ENCODE results near the gene HS6ST2. TPM values are rescaled to one million over a fixed set of nuclear protein-coding genes. Genes with fewer than 3 reads are reported as not detected.

The HS6ST2 gene
- total RNA-seq, 4 donors from 2014 or later, result 0.22 to 0.34 (median 0.33) TPM; not detected in 1

DNA sequence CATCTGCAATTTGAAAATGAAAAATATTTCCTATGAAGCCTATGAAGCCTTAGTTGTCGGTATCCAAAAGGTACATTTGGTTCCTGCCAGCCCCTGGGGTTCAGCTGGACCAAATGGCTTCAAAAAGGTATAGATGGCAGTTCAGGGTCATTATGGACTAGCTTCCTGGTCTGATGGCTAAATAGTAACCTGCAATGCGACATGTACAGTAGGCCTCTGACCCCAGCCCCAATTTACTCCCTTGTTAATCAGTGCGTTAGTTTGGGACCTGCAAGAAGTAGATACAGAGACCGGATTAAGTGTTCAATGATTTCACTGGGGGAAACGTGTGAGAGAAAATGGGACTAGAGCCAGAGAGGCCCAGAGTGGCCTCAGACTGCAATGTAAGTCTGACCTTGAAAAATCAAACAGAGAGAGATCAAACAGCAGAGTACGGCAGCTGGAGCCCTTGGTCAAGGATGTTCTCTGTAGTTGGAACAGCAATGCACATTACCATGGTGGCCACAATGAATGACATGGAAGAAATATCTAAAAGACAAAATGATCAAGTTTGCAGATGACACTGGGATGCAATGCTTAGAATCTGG is 354.6 kb downstream of the HS6ST2 start:
- TF ChIP-seq, protein P1, sequence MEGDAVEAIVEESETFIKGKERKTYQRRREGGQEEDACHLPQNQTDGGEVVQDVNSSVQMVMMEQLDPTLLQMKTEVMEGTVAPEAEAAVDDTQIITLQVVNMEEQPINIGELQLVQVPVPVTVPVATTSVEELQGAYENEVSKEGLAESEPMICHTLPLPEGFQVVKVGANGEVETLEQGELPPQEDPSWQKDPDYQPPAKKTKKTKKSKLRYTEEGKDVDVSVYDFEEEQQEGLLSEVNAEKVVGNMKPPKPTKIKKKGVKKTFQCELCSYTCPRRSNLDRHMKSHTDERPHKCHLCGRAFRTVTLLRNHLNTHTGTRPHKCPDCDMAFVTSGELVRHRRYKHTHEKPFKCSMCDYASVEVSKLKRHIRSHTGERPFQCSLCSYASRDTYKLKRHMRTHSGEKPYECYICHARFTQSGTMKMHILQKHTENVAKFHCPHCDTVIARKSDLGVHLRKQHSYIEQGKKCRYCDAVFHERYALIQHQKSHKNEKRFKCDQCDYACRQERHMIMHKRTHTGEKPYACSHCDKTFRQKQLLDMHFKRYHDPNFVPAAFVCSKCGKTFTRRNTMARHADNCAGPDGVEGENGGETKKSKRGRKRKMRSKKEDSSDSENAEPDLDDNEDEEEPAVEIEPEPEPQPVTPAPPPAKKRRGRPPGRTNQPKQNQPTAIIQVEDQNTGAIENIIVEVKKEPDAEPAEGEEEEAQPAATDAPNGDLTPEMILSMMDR (IDR thresholded peaks at IDR 0.05; ENCODE audit: low read depth), result no peak

DNA sequence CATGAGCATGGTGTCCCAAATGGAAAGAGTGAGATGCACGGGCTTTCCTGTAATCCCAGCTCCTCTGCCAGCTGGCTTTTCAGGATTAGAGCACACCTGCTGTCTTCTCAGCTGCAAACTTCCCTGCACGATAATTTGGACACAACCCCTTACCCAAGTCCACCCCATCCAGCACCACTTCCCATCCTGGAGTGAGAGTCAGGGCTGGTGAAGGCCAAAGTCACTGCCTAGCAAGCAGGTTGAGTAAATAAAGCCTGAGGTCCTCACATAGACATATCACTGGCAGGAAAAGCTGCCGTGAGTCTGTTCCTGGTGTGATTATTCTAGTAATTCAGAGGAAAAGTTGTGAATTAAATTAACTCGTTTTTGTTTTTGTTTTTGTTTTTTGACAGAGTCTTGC is 355.7 kb downstream of the HS6ST2 start:
- TF ChIP-seq, protein P1 (IDR thresholded peaks at IDR 0.05; ENCODE audit: low read depth), result no peak

DNA sequence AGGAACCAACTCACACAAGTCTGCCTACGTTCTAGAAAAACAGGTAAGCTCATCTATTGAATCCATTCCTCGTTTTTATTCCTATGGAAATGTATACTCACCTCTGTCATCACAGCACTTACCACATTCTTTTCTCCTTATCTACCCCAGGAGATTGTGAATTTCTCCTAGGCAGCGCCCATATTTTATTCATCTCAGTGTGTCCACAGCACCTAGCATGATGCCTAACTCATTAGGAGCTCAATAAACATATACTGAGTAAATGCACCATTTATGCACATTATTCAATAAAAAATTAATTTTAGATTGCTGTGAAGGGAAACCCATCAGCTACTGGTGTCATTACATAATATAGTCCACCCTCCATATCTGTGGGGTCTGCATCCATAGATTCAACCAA is 363.4 kb downstream of the HS6ST2 start:
- TF ChIP-seq, protein P1 (IDR thresholded peaks at IDR 0.05; ENCODE audit: low read depth), result no peak

DNA sequence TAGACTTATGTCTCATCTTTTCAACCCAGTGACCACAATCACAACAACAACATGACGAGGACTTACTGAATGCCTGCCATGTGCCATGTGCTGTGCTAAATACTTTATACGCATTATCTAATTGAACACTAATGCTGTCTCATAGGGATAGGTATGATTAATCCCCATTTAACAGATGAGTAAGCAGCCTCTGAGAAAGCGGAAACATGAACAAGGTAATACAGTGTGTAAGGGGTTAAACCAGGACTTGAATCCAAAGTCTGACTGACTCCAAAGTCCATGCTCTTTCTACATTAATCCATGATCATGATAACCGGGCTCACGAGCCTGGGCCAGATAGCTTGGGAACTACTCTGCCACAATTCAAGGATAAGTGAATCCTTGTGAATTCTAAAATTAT is 364.3 kb downstream of the HS6ST2 start:
- TF ChIP-seq, protein P1 (IDR thresholded peaks at IDR 0.05; ENCODE audit: low read depth), result no peak

DNA sequence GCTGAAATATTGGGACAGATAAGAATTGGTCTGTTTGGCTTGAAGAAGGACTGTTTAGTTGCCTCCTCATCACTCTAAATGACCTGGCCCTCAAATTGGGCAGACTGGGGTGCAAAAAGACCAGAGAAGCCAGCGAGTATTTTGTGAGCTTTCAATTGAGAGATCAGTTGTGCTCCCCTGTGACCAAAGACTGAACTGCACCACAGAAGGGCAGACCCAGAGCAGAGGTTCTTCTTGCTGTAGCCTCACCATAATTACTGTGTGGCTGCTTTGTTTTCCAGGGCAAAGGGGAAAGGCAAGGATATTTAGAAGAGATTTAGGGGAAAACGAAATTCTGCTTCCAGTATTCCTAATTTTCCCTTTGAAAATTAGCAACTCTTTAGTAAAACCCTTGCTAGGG is 365.5 kb downstream of the HS6ST2 start:
- TF ChIP-seq, protein P1 (IDR thresholded peaks at IDR 0.05; ENCODE audit: low read depth), result no peak

DNA sequence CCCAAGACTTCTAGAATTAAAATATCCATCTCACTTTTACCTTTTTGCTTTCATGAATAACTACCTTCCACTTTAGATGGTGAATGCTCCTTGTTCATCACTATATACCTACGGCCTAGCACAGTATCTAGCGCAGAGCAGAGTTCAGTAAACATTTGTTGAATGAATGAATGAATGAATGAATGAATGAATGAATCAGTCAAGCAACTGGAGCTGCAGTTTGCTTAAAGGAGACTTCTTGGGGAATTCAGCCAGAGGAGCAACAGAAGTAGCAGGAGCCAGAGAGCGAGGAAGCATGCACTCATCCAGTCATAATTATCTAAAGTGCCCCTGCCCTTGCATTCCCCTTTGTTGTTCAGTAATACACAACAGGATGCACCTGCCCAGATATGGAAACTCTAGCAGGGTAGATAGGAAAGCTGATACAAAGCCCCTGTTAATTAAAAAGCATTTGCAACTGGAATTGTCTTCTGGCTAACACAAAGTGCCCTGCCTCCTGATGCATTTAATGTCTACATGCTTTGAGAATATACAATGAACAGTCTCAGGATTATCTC is 366.6 kb downstream of the HS6ST2 start:
- TF ChIP-seq, protein P1 (IDR thresholded peaks at IDR 0.05; ENCODE audit: low read depth), result no peak

DNA sequence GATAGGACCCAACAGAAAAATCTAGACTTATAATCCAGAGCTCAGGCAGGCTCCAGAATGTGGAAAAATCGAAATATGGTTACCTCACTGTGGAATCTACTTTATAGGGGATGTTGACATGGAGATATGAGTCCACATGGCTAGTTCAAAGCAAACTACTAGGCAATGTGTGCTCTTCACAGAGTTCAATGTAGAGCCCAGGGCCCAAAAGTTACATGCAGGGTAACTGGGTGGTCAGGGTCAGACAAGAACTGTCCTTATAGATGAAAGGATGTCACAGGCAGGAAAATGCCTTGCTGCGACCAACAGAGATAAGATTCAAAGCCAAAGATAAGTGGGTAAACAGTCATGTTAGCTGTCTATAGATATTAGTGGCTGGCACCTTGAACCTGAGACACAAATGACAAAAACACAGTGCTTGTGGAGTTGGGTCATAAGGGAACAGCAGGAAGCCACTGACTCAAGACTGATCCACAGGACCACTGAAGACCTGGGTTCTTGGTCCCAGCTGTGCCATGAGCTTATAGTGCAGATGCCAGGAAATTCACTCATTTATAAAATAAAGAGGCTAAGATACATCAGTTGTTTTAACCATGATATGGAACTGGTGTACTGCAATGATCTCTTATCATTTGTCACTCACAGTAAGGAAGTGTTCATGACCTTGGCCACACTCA is 367.9 kb downstream of the HS6ST2 start:
- TF ChIP-seq, protein P1 (IDR thresholded peaks at IDR 0.05; ENCODE audit: low read depth), result no peak

Measured in subcutaneous adipose tissue (tissue), 4 donors.